K562 (cell line): ENCODE results near the gene SF3A2. TPM values are rescaled to one million over a fixed set of nuclear protein-coding genes. Genes with fewer than 3 reads are reported as not detected.

ENCODE experiments used
- CC2D1A ChIP-seq: fragments of 450-650 bp; IDR thresholded peaks from 2 replicates; pipeline ENCODE4 v1.6.1; 2017; ENCODE audit warnings: mild to moderate bottlenecking
- CXXC5 ChIP-seq: fragments of 250-450 bp; sonication (Bioruptor Pico); IDR thresholded peaks from 2 replicates; pipeline ENCODE4 v1.8.0; 2022; ENCODE audit warnings: inconsistent platforms, mild to moderate bottlenecking, moderate library complexity
- DACH1 ChIP-seq: fragments of 450-650 bp; IDR thresholded peaks from 2 replicates; pipeline ENCODE4 v1.6.1; 2018; ENCODE audit not compliant: partially characterized antibody
- ELF4 ChIP-seq: fragments of 450-650 bp; formaldehyde crosslinking; IDR thresholded peaks from 2 replicates; pipeline ENCODE4 v1.4.0; 2022; ENCODE audit warnings: missing genetic modification characterization
- EP400 ChIP-seq: fragments of 450-650 bp; IDR thresholded peaks from 2 replicates; pipeline ENCODE4 v1.6.1; 2017; ENCODE audit warnings: antibody characterized with exemption, mild to moderate bottlenecking, moderate library complexity
- GABPA ChIP-seq: fragments of 200-800 bp; sonication (Bioruptor generic); conservative IDR thresholded peaks from 2 replicates; pipeline ENCODE4 v1.6.1; 2016; ENCODE audit warnings: low read depth, missing genetic modification characterization, missing compliant biosample characterization
- KLF1 ChIP-seq: fragments of 450-650 bp; IDR thresholded peaks from 2 replicates; pipeline ENCODE4 v1.6.1; 2016; ENCODE audit warnings: missing genetic modification characterization, missing compliant biosample characterization
- MAZ ChIP-seq, 2 experiments: fragments of 450-650 bp in 1 of 2; sonication (generic) in 1 of 2; formaldehyde crosslinking; IDR thresholded peaks in 1 of 2; conservative IDR thresholded peaks in 1 of 2; 2 replicates each; pipeline versions ENCODE4 v1.4.0 to v1.5.0; 2020; ENCODE audit warnings: mild to moderate bottlenecking in 1 of 2, missing genetic modification reagents in 1 of 2
- MBD2 ChIP-seq: sonication (generic); IDR thresholded peaks from 2 replicates; pipeline ENCODE4 v1.6.1; 2016; ENCODE audit warnings: low read depth, borderline replicate concordance
- MTA2 ChIP-seq: fragments of 450-650 bp; IDR thresholded peaks from 2 replicates; pipeline ENCODE4 v1.6.1; 2016; ENCODE audit warnings: low read depth
- NFIC ChIP-seq: fragments of 450-650 bp; IDR thresholded peaks from 2 replicates; pipeline ENCODE4 v1.6.1; 2017; ENCODE audit warnings: mild to moderate bottlenecking, inconsistent platforms
- NR1H2 ChIP-seq: sonication (generic); formaldehyde crosslinking; IDR thresholded peaks from 2 replicates; pipeline ENCODE4 v1.4.0; 2020; ENCODE audit warnings: mild to moderate bottlenecking, missing genetic modification reagents
- NR2C1 ChIP-seq, 2 experiments: fragments of 450-650 bp; IDR thresholded peaks; 2 replicates each; pipeline ENCODE4 v1.6.1; 2017; ENCODE audit warnings: mild to moderate bottlenecking in 2 of 2, antibody characterized with exemption in 1 of 2, inconsistent platforms in 1 of 2, missing compliant biosample characterization in 1 of 2, missing genetic modification characterization in 1 of 2
- SPI1 ChIP-seq: IDR thresholded peaks from 2 replicates; pipeline ENCODE4 v1.6.1; 2011; ENCODE audit warnings: low read depth, low read length, control low read depth, borderline replicate concordance
- ZFX ChIP-seq: sonication (generic); formaldehyde crosslinking; IDR thresholded peaks from 2 replicates; pipeline ENCODE4 v1.8.0; 2022; ENCODE audit warnings: mild to moderate bottlenecking, missing genetic modification reagents, moderate library complexity
- ZNF586 ChIP-seq: fragments of 450-650 bp; formaldehyde crosslinking; conservative IDR thresholded peaks from 2 replicates; pipeline ENCODE4 v1.4.0; 2020; ENCODE audit warnings: mild to moderate bottlenecking, moderate library complexity
- polyA plus RNA-seq, 8 experiments: library from polyadenylated mRNA; depleted of rRNA in 4 of 8; stranded (reverse) in 5 of 8; unstranded in 3 of 8; fragments of >200 nt; fragmentation: Nextera tagmentation in 2 of 8; fragmentation: Illumina TruSeq in 1 of 8; extraction: Ambion mirVana in 2 of 8; extraction: Trizol in 1 of 8; gene quantifications; 2 replicates each; pipeline versions ENCODE4 v1.2.1 to v1.2.3, GENCODE V29; 2011 to 2014; ENCODE audit warnings: inconsistent platforms in 1 of 8, missing spikeins in 1 of 8
- total RNA-seq, 7 experiments: library from RNA; depleted of rRNA in 6 of 7; stranded (reverse); fragments of >200 nt in 6 of 7; fragmentation: Illumina TruSeq in 2 of 7; extraction: Trizol in 2 of 7; gene quantifications; 2 replicates each; pipeline versions ENCODE4 v1.2.1 to v1.2.3, GENCODE V29; 2011 to 2021; ENCODE audit warnings: low replicate concordance in 1 of 7
- TF ChIP-seq, protein P1 (sequence below): fragments of 450-650 bp; IDR thresholded peaks from 2 replicates; pipeline ENCODE4 v1.6.1; 2016; ENCODE audit warnings: antibody characterized with exemption
- TF ChIP-seq, protein P2 (sequence below): fragments of 200-800 bp; sonication (Bioruptor generic); IDR thresholded peaks from 2 replicates; pipeline ENCODE4 v1.6.1; 2017; ENCODE audit warnings: missing genetic modification characterization, missing compliant biosample characterization
- TF ChIP-seq, protein P3 (sequence below), 2 experiments: fragments of 450-650 bp; IDR thresholded peaks; 2 replicates each; pipeline ENCODE4 v1.6.1; 2018; ENCODE audit warnings: mild to moderate bottlenecking in 2 of 2, low read depth in 1 of 2; ENCODE audit not compliant: partially characterized antibody in 2 of 2

Gene SF3A2
- total and polyA plus RNA-seq, 9 of the 15 experiments (the other 6 are each of a cell fraction or from before 2014, with no cell fraction given), result 0.17 to 194 (median 22.8) TPM

DNA sequence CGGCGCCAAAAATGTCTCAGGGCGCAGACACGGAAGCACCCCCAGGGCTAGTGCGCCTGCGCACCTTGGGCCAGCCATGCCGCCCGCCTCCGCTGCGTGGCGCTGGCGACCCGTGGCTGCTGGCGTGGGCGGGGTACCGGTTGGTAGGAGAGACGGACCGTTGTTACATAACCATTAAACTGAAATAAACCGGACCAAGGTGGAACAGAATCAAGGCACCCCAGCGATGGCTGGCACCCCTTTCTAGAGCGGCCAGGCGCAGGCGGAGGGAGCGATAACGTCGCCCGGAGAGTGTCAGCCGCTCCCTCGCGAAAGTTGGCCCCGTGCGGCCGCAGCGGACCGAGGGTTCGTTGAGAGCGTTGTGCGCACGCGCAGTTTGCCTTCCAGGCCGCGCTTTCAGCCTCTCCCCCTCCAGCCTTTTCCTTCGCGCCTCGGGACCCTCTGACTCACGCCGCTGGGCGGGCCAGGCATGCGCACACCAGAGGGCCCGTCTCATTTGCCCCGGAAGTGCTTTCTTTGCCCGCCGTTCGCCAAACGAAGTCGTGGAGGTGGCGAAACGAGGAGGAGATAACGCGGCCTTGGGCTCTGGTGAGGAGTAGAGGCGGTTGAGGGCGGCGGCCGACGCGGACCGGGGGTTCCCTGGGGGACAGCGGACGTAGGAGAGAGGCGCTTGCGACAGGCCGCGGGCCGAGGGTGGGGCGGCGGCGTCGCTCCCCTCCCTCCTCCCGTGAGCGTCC lies at the start of gene SF3A2, which contains the start of gene PLEKHJ1 (continued):
- TF ChIP-seq, protein P1, sequence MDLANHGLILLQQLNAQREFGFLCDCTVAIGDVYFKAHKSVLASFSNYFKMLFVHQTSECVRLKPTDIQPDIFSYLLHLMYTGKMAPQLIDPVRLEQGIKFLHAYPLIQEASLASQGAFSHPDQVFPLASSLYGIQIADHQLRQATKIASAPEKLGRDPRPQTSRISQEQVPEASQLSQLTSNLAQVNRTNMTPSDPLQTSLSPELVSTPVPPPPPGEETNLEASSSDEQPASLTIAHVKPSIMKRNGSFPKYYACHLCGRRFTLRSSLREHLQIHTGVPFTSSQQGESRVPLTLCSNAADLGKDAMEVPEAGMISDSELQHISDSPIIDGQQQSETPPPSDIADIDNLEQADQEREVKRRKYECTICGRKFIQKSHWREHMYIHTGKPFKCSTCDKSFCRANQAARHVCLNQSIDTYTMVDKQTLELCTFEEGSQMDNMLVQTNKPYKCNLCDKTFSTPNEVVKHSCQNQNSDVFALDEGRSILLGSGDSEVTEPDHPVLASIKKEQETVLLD, result peak; percentile 98
- TF ChIP-seq MAZ (CRISPR knock-in tag; conservative IDR thresholded peaks at IDR 0.05 in 1 of 2, IDR thresholded peaks at IDR 0.05 in 1 of 2) (peak; percentile 76 to 87), DACH1 (peak; percentile 41), CXXC5 (CRISPR knock-in tag) (peak; percentile 94), ZFX (CRISPR knock-in tag) (peak; percentile 98), CC2D1A (0 out of 2 replicates have a peak, but pooled peaks have one; percentile 19), GABPA (tag) (peak; percentile 98), NFIC (peak; percentile 39; the same call in 1 of the 2 replicates), ZNF586 (CRISPR knock-in tag) (no peak), NR2C1 (IDR thresholded peaks at IDR 0.05) (peak; percentile 99), NR2C1 (tag; IDR thresholded peaks at IDR 0.05) (peak; percentile 99), MBD2 (peak; percentile 75; the same call in 1 of the 2 replicates), NR1H2 (CRISPR knock-in tag) (0 out of 2 replicates have a peak, but pooled peaks have one; percentile 8), KLF1 (tag) (peak; percentile 5; the same call in 1 of the 2 replicates), EP400 (peak; percentile 98), ELF4 (peak; percentile 10; the same call in 1 of the 2 replicates), SPI1 (peak; percentile 33; the same call in 1 of the 2 replicates), MTA2 (peak; percentile 71)
- TF ChIP-seq, protein P2, sequence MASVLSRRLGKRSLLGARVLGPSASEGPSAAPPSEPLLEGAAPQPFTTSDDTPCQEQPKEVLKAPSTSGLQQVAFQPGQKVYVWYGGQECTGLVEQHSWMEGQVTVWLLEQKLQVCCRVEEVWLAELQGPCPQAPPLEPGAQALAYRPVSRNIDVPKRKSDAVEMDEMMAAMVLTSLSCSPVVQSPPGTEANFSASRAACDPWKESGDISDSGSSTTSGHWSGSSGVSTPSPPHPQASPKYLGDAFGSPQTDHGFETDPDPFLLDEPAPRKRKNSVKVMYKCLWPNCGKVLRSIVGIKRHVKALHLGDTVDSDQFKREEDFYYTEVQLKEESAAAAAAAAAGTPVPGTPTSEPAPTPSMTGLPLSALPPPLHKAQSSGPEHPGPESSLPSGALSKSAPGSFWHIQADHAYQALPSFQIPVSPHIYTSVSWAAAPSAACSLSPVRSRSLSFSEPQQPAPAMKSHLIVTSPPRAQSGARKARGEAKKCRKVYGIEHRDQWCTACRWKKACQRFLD (CRISPR knock-in tag), result peak; percentile 87
- TF ChIP-seq, protein P3, sequence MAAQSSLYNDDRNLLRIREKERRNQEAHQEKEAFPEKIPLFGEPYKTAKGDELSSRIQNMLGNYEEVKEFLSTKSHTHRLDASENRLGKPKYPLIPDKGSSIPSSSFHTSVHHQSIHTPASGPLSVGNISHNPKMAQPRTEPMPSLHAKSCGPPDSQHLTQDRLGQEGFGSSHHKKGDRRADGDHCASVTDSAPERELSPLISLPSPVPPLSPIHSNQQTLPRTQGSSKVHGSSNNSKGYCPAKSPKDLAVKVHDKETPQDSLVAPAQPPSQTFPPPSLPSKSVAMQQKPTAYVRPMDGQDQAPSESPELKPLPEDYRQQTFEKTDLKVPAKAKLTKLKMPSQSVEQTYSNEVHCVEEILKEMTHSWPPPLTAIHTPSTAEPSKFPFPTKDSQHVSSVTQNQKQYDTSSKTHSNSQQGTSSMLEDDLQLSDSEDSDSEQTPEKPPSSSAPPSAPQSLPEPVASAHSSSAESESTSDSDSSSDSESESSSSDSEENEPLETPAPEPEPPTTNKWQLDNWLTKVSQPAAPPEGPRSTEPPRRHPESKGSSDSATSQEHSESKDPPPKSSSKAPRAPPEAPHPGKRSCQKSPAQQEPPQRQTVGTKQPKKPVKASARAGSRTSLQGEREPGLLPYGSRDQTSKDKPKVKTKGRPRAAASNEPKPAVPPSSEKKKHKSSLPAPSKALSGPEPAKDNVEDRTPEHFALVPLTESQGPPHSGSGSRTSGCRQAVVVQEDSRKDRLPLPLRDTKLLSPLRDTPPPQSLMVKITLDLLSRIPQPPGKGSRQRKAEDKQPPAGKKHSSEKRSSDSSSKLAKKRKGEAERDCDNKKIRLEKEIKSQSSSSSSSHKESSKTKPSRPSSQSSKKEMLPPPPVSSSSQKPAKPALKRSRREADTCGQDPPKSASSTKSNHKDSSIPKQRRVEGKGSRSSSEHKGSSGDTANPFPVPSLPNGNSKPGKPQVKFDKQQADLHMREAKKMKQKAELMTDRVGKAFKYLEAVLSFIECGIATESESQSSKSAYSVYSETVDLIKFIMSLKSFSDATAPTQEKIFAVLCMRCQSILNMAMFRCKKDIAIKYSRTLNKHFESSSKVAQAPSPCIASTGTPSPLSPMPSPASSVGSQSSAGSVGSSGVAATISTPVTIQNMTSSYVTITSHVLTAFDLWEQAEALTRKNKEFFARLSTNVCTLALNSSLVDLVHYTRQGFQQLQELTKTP (IDR thresholded peaks at IDR 0.05; ENCODE audit: low read depth in 1 of 2, partially characterized antibody in 2 of 2), result peak in 1 of 2 experiments; percentile 93
